ENCODE results near the gene SHISAL1. TPM values are rescaled to one million over a fixed set of nuclear protein-coding genes. Genes with fewer than 3 reads are reported as not detected.

SHISAL1 gene
- total RNA-seq, 2 experiments from 2014 or later = not detected

GRCh38 chr22:44313385-44314006 lies 745 bp upstream of the SHISAL1 start:
- Histone ChIP-seq H3K4me1 (ENCODE audit: insufficient read depth, low read length) (peaks cover 12% of the 10 kb centered on the region), H3K4me3 (ENCODE audit: low read length) (no peak overlapping the region), H3K27me3 (ENCODE audit: control insufficient read depth in 1 of 2, insufficient read depth in 2 of 2, low read length in 2 of 2) (no peaks in the 10 kb centered on the region), H3K36me3 (ENCODE audit: insufficient read depth, low read length) (no peaks in the 10 kb centered on the region), H3K9me3 (ENCODE audit: control insufficient read depth in 1 of 2, insufficient read depth in 1 of 2, low read length in 2 of 2) (no peaks in the 10 kb centered on the region), H3K27ac (ENCODE audit: low read depth in 1 of 2, low read length in 2 of 2) (no peak overlapping the region)
- DNase-seq (no peak), ATAC-seq (ENCODE audit: poor library complexity) (no peak)
- CTCF ChIA-PET = no interaction called here
- TF ChIP-seq CTCF (IDR thresholded peaks at IDR 0.05) = no peak
- no peaks in the 10 kb centered on the region for H3K4me1 Mint-ChIP-seq (ENCODE audit: low read depth)
- POLR2A ChIA-PET = no interaction called here
- no peaks in the 10 kb centered on the region for H3K36me3 Mint-ChIP-seq (ENCODE audit: low read depth)
- intact Hi-C loops (cut with DNase I, micrococcal nuclease) = no loop called here
- no peaks in the 10 kb centered on the region for H3K9me3 Mint-ChIP-seq
- no peak overlapping the region for H3K27ac Mint-ChIP-seq
- H3K27me3 Mint-ChIP-seq = no peaks in the 10 kb centered on the region
- no peak overlapping the region for H3K4me3 Mint-ChIP-seq

GRCh38 chr22:44311855-44312170 lies 938 bp downstream of the SHISAL1 start:
- POLR2A ChIA-PET = no interaction called here
- no peaks in the 10 kb centered on the region for H3K9me3 Mint-ChIP-seq
- no peaks in the 10 kb centered on the region for H3K9me3 ChIP-seq (ENCODE audit: control insufficient read depth in 1 of 2, insufficient read depth in 1 of 2, low read length in 2 of 2)

GRCh38 chr22:44311104-44311854 lies 1.5 kb downstream of the SHISAL1 start:
- Mint-ChIP-seq H3K36me3 (ENCODE audit: low read depth) (no peaks in the 10 kb centered on the region), H3K27me3 (no peaks in the 10 kb centered on the region), H3K4me3 (no peak overlapping the region), H3K27ac (no peak overlapping the region), H3K4me1 (ENCODE audit: low read depth) (no peaks in the 10 kb centered on the region), H3K9me3 (no peaks in the 10 kb centered on the region)
- Histone ChIP-seq H3K4me3 (ENCODE audit: low read length) (no peak overlapping the region), H3K27ac (ENCODE audit: low read depth in 1 of 2, low read length in 2 of 2) (no peak overlapping the region), H3K36me3 (ENCODE audit: insufficient read depth, low read length) (no peaks in the 10 kb centered on the region), H3K4me1 (ENCODE audit: insufficient read depth, low read length) (peaks cover 12% of the 10 kb centered on the region), H3K9me3 (ENCODE audit: control insufficient read depth in 1 of 2, insufficient read depth in 1 of 2, low read length in 2 of 2) (no peaks in the 10 kb centered on the region), H3K27me3 (ENCODE audit: control insufficient read depth in 1 of 2, insufficient read depth in 2 of 2, low read length in 2 of 2) (no peaks in the 10 kb centered on the region)
- no peak for ATAC-seq (ENCODE audit: poor library complexity)
- ChIA-PET POLR2A (no interaction called here), CTCF (no interaction called here)
- no peak for TF ChIP-seq CTCF (IDR thresholded peaks at IDR 0.05)
- no peak for DNase-seq
- intact Hi-C loops (cut with DNase I, micrococcal nuclease) = no loop called here

More at GRCh38 chr22:44311855-44312170, 938 bp downstream of the SHISAL1 start:
- no peaks in the 10 kb centered on the region for H3K36me3 Mint-ChIP-seq (ENCODE audit: low read depth)
- intact Hi-C loops (cut with DNase I, micrococcal nuclease) = no loop called here
- Histone ChIP-seq H3K4me3 (ENCODE audit: low read length) (no peak overlapping the region), H3K36me3 (ENCODE audit: insufficient read depth, low read length) (no peaks in the 10 kb centered on the region), H3K27me3 (ENCODE audit: control insufficient read depth in 1 of 2, insufficient read depth in 2 of 2, low read length in 2 of 2) (no peaks in the 10 kb centered on the region), H3K4me1 (ENCODE audit: insufficient read depth, low read length) (peaks cover 12% of the 10 kb centered on the region), H3K27ac (ENCODE audit: low read depth in 1 of 2, low read length in 2 of 2) (no peak overlapping the region)
- H3K4me1 Mint-ChIP-seq (ENCODE audit: low read depth) = no peaks in the 10 kb centered on the region
- CTCF ChIA-PET = no interaction called here
- DNase-seq (no peak), ATAC-seq (ENCODE audit: poor library complexity) (no peak)
- no peak for TF ChIP-seq CTCF (IDR thresholded peaks at IDR 0.05)
- H3K4me3 Mint-ChIP-seq = no peak overlapping the region
- H3K27me3 Mint-ChIP-seq = no peaks in the 10 kb centered on the region
- no peak overlapping the region for H3K27ac Mint-ChIP-seq
